Mesenchymal stem cell (in vitro differentiated cells and primary cell): ENCODE results near the gene KRT36.

Experiments used
- DNase-seq: peaks from one replicate; pipeline ENCODE4 v3.0.0-alpha.2; 2013
- H2AFZ ChIP-seq: one replicate; pipeline ENCODE4 v1.6.1; 2013; ENCODE audit warnings: low read depth, mild to moderate bottlenecking, control low read depth, inconsistent platforms, low read length, moderate library complexity
- H2AK5ac ChIP-seq: 2 replicates; pipeline ENCODE4 v1.6.1; 2013; ENCODE audit warnings: low read length, moderate library complexity, mild to moderate bottlenecking, inconsistent platforms; ENCODE audit not compliant: severe bottlenecking
- H2BK120ac ChIP-seq: one replicate; pipeline ENCODE4 v1.6.1; 2013; ENCODE audit warnings: low read depth, mild to moderate bottlenecking, inconsistent platforms, low read length, moderate library complexity
- H2BK12ac ChIP-seq, 2 experiments: one replicate each; pipeline ENCODE4 v1.6.1; 2013; ENCODE audit warnings: inconsistent platforms in 2 of 2, low read length in 2 of 2, mild to moderate bottlenecking in 2 of 2, moderate library complexity in 2 of 2, control low read depth in 1 of 2
- H2BK15ac ChIP-seq: one replicate; pipeline ENCODE4 v1.6.1; 2013; ENCODE audit warnings: mild to moderate bottlenecking, low read depth, inconsistent platforms; ENCODE audit not compliant: poor library complexity, severe bottlenecking
- H2BK5ac ChIP-seq: 2 replicates; pipeline ENCODE4 v1.6.1; 2013; ENCODE audit warnings: low read depth, mild to moderate bottlenecking, low read length, control low read depth, inconsistent platforms; ENCODE audit not compliant: poor library complexity, severe bottlenecking
- H3K14ac ChIP-seq, 2 experiments: one replicate each; pipeline ENCODE4 v1.6.1; 2013; ENCODE audit warnings: inconsistent platforms in 2 of 2, low read length in 2 of 2, control low read depth in 1 of 2, mild to moderate bottlenecking in 1 of 2, moderate library complexity in 1 of 2
- H3K18ac ChIP-seq, 2 experiments: one replicate each; pipeline ENCODE4 v1.6.1; 2013; ENCODE audit warnings: inconsistent platforms in 2 of 2, low read length in 2 of 2, control low read depth in 1 of 2, low read depth in 1 of 2, mild to moderate bottlenecking in 1 of 2
- H3K23ac ChIP-seq, 2 experiments: one replicate each; pipeline ENCODE4 v1.6.1; 2013; ENCODE audit warnings: inconsistent platforms in 2 of 2, low read length in 2 of 2, mild to moderate bottlenecking in 2 of 2, moderate library complexity in 2 of 2, control low read depth in 1 of 2
- H3K27ac ChIP-seq: 2 replicates; pipeline ENCODE4 v1.5.1; 2013; ENCODE audit warnings: mild to moderate bottlenecking, moderate library complexity, low read length, control low read depth, inconsistent platforms; ENCODE audit not compliant: poor library complexity, severe bottlenecking
- H3K27me3 ChIP-seq, 2 experiments: 2 replicates each; pipeline versions ENCODE4 v1.6.1 to v1.7.0; 2013; ENCODE audit warnings: low read length in 2 of 2, mild to moderate bottlenecking in 2 of 2, moderate library complexity in 2 of 2, control low read depth in 1 of 2, inconsistent platforms in 1 of 2; ENCODE audit not compliant: control insufficient read depth in 1 of 2, insufficient read depth in 1 of 2
- H3K36me3 ChIP-seq, 2 experiments: 2 replicates each; pipeline versions ENCODE4 v1.6.1 to v1.7.0; 2013; ENCODE audit warnings: low read length in 2 of 2, control low read depth in 1 of 2, inconsistent platforms in 1 of 2, low read depth in 1 of 2, mild to moderate bottlenecking in 1 of 2; ENCODE audit not compliant: insufficient read depth in 2 of 2, control insufficient read depth in 1 of 2
- H3K4ac ChIP-seq, 2 experiments: one replicate each; pipeline ENCODE4 v1.6.1; 2013; ENCODE audit warnings: inconsistent platforms in 2 of 2, low read length in 2 of 2, mild to moderate bottlenecking in 2 of 2, moderate library complexity in 2 of 2, control low read depth in 1 of 2, low read depth in 1 of 2
- H3K4me1 ChIP-seq: 2 replicates; pipeline ENCODE4 v1.6.1; 2013; ENCODE audit warnings: low read depth, low read length, control low read depth; ENCODE audit not compliant: control insufficient read depth, insufficient read depth
- H3K4me2 ChIP-seq: 2 replicates; pipeline ENCODE4 v1.6.1; 2013; ENCODE audit warnings: low read length, mild to moderate bottlenecking, inconsistent platforms; ENCODE audit not compliant: poor library complexity, severe bottlenecking
- H3K4me3 ChIP-seq, 2 experiments: 2 replicates each; pipeline versions ENCODE4 v1.5.1 to v1.7.0; 2013; ENCODE audit warnings: low read length in 2 of 2, mild to moderate bottlenecking in 2 of 2, control low read depth in 1 of 2, low read depth in 1 of 2; ENCODE audit not compliant: insufficient read depth in 1 of 2
- H3K79me1 ChIP-seq: replicated peaks from 2 replicates; pipeline ENCODE4 v1.6.1; 2013; ENCODE audit warnings: mild to moderate bottlenecking, control low read depth, low read length, inconsistent platforms; ENCODE audit not compliant: poor library complexity, severe bottlenecking
- H3K9ac ChIP-seq: 2 replicates; pipeline ENCODE4 v1.7.0; 2013; ENCODE audit warnings: mild to moderate bottlenecking, low read length, moderate library complexity
- H3K9me3 ChIP-seq: 2 replicates; pipeline ENCODE4 v1.7.0; 2013; ENCODE audit warnings: mild to moderate bottlenecking, low read length; ENCODE audit not compliant: control insufficient read depth
- H4K8ac ChIP-seq: one replicate; pipeline ENCODE4 v1.6.1; 2013; ENCODE audit warnings: inconsistent platforms, mild to moderate bottlenecking, low read length, moderate library complexity
- H4K91ac ChIP-seq: one replicate; pipeline ENCODE4 v1.6.1; 2013; ENCODE audit warnings: mild to moderate bottlenecking, low read length, inconsistent platforms
- WGBS: methylation state at CpG from one replicate; pipeline ENCODE4 v1.1.7; 2013; ENCODE audit warnings: mixed read lengths; 5-methylcytosine and 5-hydroxymethylcytosine counted together

The KRT36 gene

DNA sequence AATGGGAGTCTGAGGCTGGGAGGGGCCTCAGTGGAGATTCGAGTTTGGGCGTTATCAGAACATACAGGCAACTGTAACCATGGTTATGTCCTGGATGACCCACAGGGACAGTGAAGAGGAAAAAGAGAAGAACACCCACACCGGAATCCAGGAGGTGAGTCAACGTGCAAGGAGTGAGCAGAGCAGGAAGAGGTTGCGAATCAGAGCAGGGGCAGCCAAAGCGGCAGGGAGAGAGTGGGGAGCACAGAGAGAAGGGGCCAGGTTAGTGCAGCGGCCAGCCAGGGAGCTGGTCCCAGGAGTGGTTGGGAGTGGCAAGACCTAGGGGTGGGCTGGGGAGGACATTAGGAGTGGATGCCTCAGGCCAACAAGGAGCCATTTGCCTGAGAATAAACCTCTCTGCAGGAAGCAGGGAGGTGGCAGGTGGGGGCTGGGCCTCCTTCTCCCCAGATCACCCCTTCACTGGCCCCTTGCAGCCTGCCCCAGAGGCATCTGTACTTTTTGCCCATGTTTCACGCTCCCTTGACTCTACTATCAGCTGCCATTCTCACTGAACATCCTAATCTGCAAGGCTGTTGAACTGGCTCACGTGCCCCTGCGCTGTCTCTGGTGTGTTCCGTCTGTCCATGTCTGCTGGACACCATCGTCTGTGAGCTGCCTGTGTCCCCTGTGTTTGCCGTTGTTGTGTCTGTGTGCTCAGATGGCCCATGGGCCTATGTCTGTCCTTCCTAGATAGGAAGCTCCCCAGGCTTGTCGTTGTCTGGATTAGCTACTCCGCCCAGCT is 10.6 kb upstream of the KRT36 start:
- Histone ChIP-seq H2BK120ac (no peak overlapping the region), H4K91ac (peak overlapping the region; percentile 43), H2BK5ac (no peak overlapping the region), H3K23ac (no peak overlapping the region), H2BK15ac (no peak overlapping the region), H3K4me2 (no peak overlapping the region), H3K4me1 (peaks cover 13% of the 10 kb centered on the region), H3K4me3 (no peak overlapping the region), H3K36me3 (no peaks in the 10 kb centered on the region), H3K27me3 (no peaks in the 10 kb centered on the region), H3K79me1 (no peaks in the 10 kb centered on the region), H3K4ac (peak overlapping the region in 1 of 2 experiments; percentile 46), H3K18ac (peak overlapping the region; percentile 2 to 48), H2AK5ac (no peak overlapping the region), H3K14ac (no peak overlapping the region), H2BK12ac (peak overlapping the region; percentile 13 to 33), H3K9ac (no peak overlapping the region), H3K9me3 (no peaks in the 10 kb centered on the region), H3K27ac (no peak overlapping the region), H4K8ac (peak overlapping the region; percentile 64), H2AFZ (no peak overlapping the region)
- WGBS: 62% methylated on average over 15 of the region's 15 CpGs
- peak; percentile 38 for DNase-seq

DNA sequence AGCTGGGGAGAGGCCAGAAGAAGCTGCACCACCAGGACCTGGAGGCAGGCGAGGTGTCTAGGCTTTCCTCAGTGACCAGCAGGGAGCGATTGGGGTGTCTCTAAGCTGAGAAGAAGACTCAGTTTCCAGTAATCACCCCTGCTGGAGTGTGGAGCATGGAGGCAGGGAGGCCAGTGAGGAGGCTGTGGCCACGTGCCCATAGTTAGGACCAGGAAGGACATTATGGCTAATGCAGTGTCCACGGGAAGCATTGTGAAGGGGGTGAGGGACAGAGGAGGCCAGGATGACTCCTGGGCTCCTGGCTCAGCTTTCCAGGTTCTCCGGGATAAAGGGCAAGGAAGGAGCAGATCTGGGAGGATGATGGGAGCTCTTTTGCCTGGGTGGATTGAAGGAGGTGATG is 10.0 kb upstream of the KRT36 start:
- 91% methylated on average over 5 of the region's 5 CpGs for WGBS

DNA sequence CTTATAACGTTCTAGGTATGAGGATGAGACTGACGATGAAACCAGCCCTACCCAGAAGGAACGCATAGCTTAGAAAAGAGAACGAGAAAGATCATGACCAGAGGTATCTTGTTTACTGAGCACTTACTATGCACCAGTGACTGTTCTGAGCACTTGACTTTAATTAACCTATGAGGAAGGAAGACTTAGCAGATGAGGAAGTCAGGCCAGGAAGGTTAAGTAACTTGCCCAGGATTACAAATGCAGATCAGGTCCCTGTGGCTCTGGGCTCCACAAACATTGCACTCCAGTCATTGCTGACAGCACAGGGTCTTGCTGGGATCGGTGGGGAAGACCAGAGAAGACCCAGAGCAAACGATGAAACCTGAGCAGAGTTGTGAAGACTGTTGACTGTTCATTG is 8.6 kb upstream of the KRT36 start:
- Histone ChIP-seq H2BK15ac (peak overlapping the region; percentile 9), H3K27ac (no peak overlapping the region), H3K14ac (no peak overlapping the region), H2BK12ac (peak overlapping the region in 1 of 2 experiments; percentile 23), H4K91ac (no peak overlapping the region), H3K23ac (no peak overlapping the region), H3K4me1 (peaks cover 19% of the 10 kb centered on the region), H3K9me3 (no peaks in the 10 kb centered on the region), H3K9ac (no peak overlapping the region), H3K79me1 (no peaks in the 10 kb centered on the region), H2AK5ac (no peak overlapping the region), H2BK5ac (no peak overlapping the region), H3K27me3 (no peaks in the 10 kb centered on the region), H2AFZ (no peak overlapping the region), H3K4me3 (no peak overlapping the region), H3K18ac (no peak overlapping the region), H2BK120ac (no peak overlapping the region), H3K36me3 (no peaks in the 10 kb centered on the region), H4K8ac (no peak overlapping the region), H3K4me2 (no peak overlapping the region), H3K4ac (no peak overlapping the region)
- DNase-seq: peak; percentile 18
- WGBS: 75% methylated on average over 6 of the region's 6 CpGs

More for the DNA sequence above, 10.0 kb upstream of the KRT36 start:
- H3K4me3 ChIP-seq: no peak overlapping the region
- H2BK120ac ChIP-seq: no peak overlapping the region
- H2BK5ac ChIP-seq: no peak overlapping the region
- no peak for DNase-seq
- no peak overlapping the region for H3K4ac ChIP-seq
- no peaks in the 10 kb centered on the region for H3K9me3 ChIP-seq
- no peaks in the 10 kb centered on the region for H3K27me3 ChIP-seq
- H3K4me1 ChIP-seq: peaks cover 14% of the 10 kb centered on the region
- H3K36me3 ChIP-seq: no peaks in the 10 kb centered on the region
- H2AK5ac ChIP-seq: no peak overlapping the region
- no peak overlapping the region for H3K9ac ChIP-seq
- no peak overlapping the region for H3K4me2 ChIP-seq
- H2BK15ac ChIP-seq: no peak overlapping the region
- no peak overlapping the region for H4K8ac ChIP-seq
- H3K23ac ChIP-seq: no peak overlapping the region
- peak overlapping the region; percentile 1 to 69 for H2BK12ac ChIP-seq
- peak overlapping the region; percentile 43 for H4K91ac ChIP-seq
- no peak overlapping the region for H3K18ac ChIP-seq
- H3K14ac ChIP-seq: no peak overlapping the region
- no peaks in the 10 kb centered on the region for H3K79me1 ChIP-seq
- H2AFZ ChIP-seq: no peak overlapping the region
- H3K27ac ChIP-seq: no peak overlapping the region

DNA sequence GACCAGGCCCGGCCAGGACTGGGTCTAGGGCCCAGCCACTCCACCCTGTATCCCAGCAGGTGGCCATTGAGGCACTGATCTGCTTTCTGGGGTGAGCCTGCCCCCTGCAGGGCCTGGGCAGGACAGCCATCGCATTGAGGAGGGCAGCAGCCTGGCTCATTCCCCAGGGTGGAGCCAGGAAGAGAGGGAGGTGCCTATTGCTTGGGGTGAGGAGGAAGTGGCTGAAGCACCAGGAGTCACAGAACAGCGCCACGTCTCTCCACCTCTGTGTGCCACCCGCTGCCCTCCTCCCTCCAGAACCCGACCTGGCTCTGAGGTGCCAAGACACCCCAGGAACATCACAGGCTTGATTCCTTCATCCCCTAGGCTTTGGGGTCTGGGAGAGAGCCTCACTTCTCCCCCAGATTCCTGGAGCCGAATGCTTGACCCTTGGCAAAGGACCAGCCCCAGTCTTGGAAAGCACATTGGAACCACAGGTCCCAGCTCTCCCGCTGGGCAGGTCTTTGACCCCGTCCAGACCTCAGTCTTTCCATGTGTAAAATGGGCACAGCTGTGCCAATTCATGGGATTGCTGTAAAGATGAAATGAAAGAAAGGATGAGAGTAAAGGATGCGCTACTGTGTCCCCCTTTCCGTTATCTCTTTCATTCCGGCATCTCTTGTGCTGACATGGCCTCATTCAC is 7.2 kb upstream of the KRT36 start:
- Histone ChIP-seq H3K79me1 (no peaks in the 10 kb centered on the region), H2BK120ac (no peak overlapping the region), H3K27me3 (no peaks in the 10 kb centered on the region), H3K27ac (no peak overlapping the region), H3K9ac (no peak overlapping the region), H3K36me3 (no peaks in the 10 kb centered on the region), H2BK5ac (no peak overlapping the region), H3K4me2 (no peak overlapping the region), H4K8ac (peak overlapping the region; percentile 66), H3K14ac (peak overlapping the region in 1 of 2 experiments; percentile 19), H3K4ac (peak overlapping the region in 1 of 2 experiments; percentile 80), H3K18ac (peak overlapping the region; percentile 57 to 85), H2AFZ (no peak overlapping the region), H2BK15ac (peak overlapping the region; percentile 60), H3K9me3 (no peaks in the 10 kb centered on the region), H3K4me3 (no peak overlapping the region), H2BK12ac (peak overlapping the region in 1 of 2 experiments; percentile 76), H3K4me1 (peaks cover 25% of the 10 kb centered on the region), H3K23ac (no peak overlapping the region), H2AK5ac (peak overlapping the region; percentile 50), H4K91ac (peak overlapping the region; percentile 36)
- peak; percentile 81 for DNase-seq
- WGBS: 57% methylated on average over 12 of the region's 12 CpGs
